DND-41 (cell line): Measurements from ENCODE around the gene DYNC1LI2.

Experiments used
- EZH2 ChIP-seq: IDR thresholded peaks from 3 replicates; pipeline ENCODE4 v1.6.1; 2012; ENCODE audit warnings: borderline replicate concordance, low read depth, mild to moderate bottlenecking, moderate library complexity, low read length, inconsistent platforms; ENCODE audit not compliant: severe bottlenecking
- TF ChIP-seq, protein P1 (sequence below): IDR thresholded peaks from 2 replicates; pipeline ENCODE4 v1.5.1; 2012; ENCODE audit warnings: borderline replicate concordance, low read length, moderate library complexity, mild to moderate bottlenecking; ENCODE audit not compliant: poor library complexity, severe bottlenecking; ENCODE audit errors: extremely low read depth

GRCh38 chr16:66752379-66752778, 970 bp upstream of the DYNC1LI2 start:
- TF ChIP-seq, protein P1, sequence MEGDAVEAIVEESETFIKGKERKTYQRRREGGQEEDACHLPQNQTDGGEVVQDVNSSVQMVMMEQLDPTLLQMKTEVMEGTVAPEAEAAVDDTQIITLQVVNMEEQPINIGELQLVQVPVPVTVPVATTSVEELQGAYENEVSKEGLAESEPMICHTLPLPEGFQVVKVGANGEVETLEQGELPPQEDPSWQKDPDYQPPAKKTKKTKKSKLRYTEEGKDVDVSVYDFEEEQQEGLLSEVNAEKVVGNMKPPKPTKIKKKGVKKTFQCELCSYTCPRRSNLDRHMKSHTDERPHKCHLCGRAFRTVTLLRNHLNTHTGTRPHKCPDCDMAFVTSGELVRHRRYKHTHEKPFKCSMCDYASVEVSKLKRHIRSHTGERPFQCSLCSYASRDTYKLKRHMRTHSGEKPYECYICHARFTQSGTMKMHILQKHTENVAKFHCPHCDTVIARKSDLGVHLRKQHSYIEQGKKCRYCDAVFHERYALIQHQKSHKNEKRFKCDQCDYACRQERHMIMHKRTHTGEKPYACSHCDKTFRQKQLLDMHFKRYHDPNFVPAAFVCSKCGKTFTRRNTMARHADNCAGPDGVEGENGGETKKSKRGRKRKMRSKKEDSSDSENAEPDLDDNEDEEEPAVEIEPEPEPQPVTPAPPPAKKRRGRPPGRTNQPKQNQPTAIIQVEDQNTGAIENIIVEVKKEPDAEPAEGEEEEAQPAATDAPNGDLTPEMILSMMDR: no peak
- TF ChIP-seq EZH2: no peak
